NB4 (cell line): ENCODE results near the gene CHD3.

Experiments
- DNase-seq: peaks from one replicate; pipeline ENCODE4 v3.0.0; 2010; ENCODE audit warnings: low read depth
- H3K4me3 ChIP-seq: one replicate; pipeline ENCODE4 v1.5.1; 2011; ENCODE audit warnings: mild to moderate bottlenecking, low read depth, low read length, moderate library complexity
- CTCF ChIP-seq: IDR thresholded peaks from one replicate; pipeline ENCODE4 v1.5.1; 2012; ENCODE audit warnings: low read depth, low read length
- MAX ChIP-seq: IDR thresholded peaks from 2 replicates; pipeline ENCODE4 v1.6.1; 2011; ENCODE audit warnings: low read depth, low read length
- MYC ChIP-seq: IDR thresholded peaks from 2 replicates; pipeline ENCODE4 v1.6.1; 2011; ENCODE audit warnings: low read depth, low read length
- POLR2A ChIP-seq: IDR thresholded peaks from 2 replicates; pipeline ENCODE4 v1.6.1; 2011; ENCODE audit warnings: mild to moderate bottlenecking; ENCODE audit not compliant: insufficient read length; ENCODE audit errors: extremely low read depth

CHD3 gene

GRCh38 chr17:7916808-7917207 is 28.2 kb downstream of the CHD3 start:
- no peak for TF ChIP-seq MAX
- TF ChIP-seq POLR2A = no peak
- no peak for TF ChIP-seq MYC
- no peak for TF ChIP-seq CTCF
- H3K4me3 ChIP-seq = peak overlapping the region; percentile 32
- DNase-seq = peak; percentile 23

- no peak overlapping the region for H3K4me3 ChIP-seq
- no peak for DNase-seq
- TF ChIP-seq MAX (no peak), MYC (no peak), CTCF (no peak), POLR2A (no peak)
These were observed 33.8 kb downstream of the CHD3 start for GRCh38 chr17:7922269-7922844.

GRCh38 chr17:7922845-7923628 is 34.4 kb downstream of the CHD3 start:
- no peak for DNase-seq
- H3K4me3 ChIP-seq = no peak overlapping the region
- TF ChIP-seq MYC (no peak), CTCF (no peak), MAX (no peak), POLR2A (no peak)

GRCh38 chr17:7927596-7927995 is 39.0 kb downstream of the CHD3 start:
- TF ChIP-seq POLR2A (no peak), CTCF (no peak), MAX (no peak), MYC (no peak)
- DNase-seq = no peak
- H3K4me3 ChIP-seq = no peak overlapping the region

GRCh38 chr17:7929158-7930023 is 40.8 kb downstream of the CHD3 start, which contains the start of gene KCNAB3:
Gene KCNAB3 (minus strand): TSS chr17:7929856. CDS start chr17:7929435, 421 bp downstream.
- no peak within 1 kb of the TSS for H3K4me3 ChIP-seq
- no peak for TF ChIP-seq POLR2A
- TF ChIP-seq MAX = no peak
- TF ChIP-seq CTCF = no peak
- no peak for TF ChIP-seq MYC
- DNase-seq = no peak
